Bronchial epithelial cell (primary cell): ENCODE results near the gene WASHC4. TPM values are rescaled to one million over a fixed set of nuclear protein-coding genes. Genes with fewer than 3 reads are reported as not detected.
A peak's percentile ranks its signal among the peaks of the same experiment; 100 is the strongest.

Experiments
- DNase-seq: peaks from one replicate; pipeline ENCODE4 v3.0.0-alpha.2; 2010; ENCODE audit warnings: low read depth
- FAIRE-seq: peaks from 2 replicates; lab custom pipeline; 2011; peaks lifted over from hg19 to GRCh38; lab: Jason Lieb, UNC
- H3K27me3 ChIP-seq: 2 replicates; pipeline ENCODE4 v1.5.1; 2011; ENCODE audit warnings: low read length; ENCODE audit not compliant: control insufficient read depth, insufficient read depth
- H3K36me3 ChIP-seq: 2 replicates; pipeline ENCODE4 v1.5.1; 2011; ENCODE audit warnings: low read length; ENCODE audit not compliant: control insufficient read depth, insufficient read depth
- H3K4me3 ChIP-seq: 2 replicates; pipeline ENCODE4 v1.5.1; 2011; ENCODE audit warnings: mild to moderate bottlenecking, low read depth, low read length, control low read depth
- CTCF ChIP-seq: IDR thresholded peaks from 2 replicates; pipeline ENCODE4 v1.5.1; 2011; ENCODE audit warnings: mild to moderate bottlenecking, moderate library complexity, low read length, control low read depth, inconsistent platforms; ENCODE audit not compliant: insufficient read depth, severe bottlenecking
- total RNA-seq: library from RNA; depleted of rRNA; stranded (reverse); fragments of >200 nt; gene quantifications from 2 replicates; pipeline ENCODE4 v1.2.1, GENCODE V29; 2014

WASHC4 gene
- total RNA-seq, 1 donor from 2014 or later, result 60.8 TPM

DNA sequence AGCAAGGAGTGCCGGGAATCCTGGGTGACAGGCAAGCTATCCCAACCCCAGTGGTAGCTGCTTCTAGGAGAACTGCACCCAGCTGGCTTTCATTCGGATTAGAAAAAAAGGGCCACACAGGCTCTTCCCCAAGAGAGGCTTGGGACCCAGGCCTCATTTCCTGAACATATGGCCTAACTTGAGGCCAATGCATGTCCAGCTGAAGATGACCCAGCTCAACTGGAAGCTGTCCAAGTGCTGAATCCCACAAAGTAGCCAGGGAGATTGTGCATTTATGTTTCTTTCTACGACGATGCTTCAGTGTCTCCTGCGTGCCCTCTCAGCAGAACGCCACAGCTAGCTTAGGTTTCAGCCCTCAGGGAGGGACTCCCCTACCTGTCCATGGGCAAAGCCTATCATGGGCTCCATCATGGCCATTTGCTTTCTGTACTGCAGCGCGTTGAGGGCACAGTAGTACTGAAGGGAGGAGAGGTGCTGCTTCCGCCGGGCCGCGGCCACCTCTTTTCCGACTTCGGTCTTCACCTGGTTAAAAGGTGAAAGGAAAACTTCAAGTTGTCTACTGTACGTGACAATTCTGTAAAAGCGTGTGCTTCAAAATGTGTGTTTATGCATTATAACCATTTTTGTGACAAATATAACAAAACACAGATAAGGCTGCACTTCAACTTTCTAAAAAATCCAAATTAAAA is 99.3 kb downstream of the WASHC4 start:
- Histone ChIP-seq H3K4me3 (no peak overlapping the region), H3K36me3 (peaks cover 12% of the 10 kb centered on the region), H3K27me3 (no peaks in the 10 kb centered on the region)
- DNase-seq (no peak), FAIRE-seq (no peak)
- no peak for TF ChIP-seq CTCF

DNA sequence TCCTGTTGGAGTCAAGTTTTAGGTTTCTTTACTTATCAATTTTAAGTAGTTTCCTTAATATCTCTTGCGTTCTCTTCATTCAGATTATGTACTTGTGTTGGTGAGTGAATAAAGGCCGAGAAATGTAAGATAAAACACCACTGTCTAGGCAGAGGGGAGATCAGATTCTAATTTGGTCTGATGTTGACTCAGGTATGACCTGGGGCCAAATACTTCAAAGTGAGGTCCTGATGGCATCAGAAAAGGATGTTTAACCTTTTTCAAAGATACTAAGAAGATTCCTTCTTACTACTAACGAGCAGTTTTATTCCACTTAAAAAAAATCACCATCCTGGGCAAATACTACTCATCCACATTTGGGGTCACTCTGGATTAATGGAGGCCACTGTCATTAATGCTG is 101.6 kb downstream of the WASHC4 start:
- TF ChIP-seq CTCF, result no peak
- DNase-seq (no peak), FAIRE-seq (no peak)
- Histone ChIP-seq H3K4me3 (no peak overlapping the region), H3K36me3 (peaks cover 12% of the 10 kb centered on the region), H3K27me3 (no peaks in the 10 kb centered on the region)

- H3K36me3 ChIP-seq, result peaks cover 2% of the 10 kb centered on the region
Measured at GRCh38 chr12:105212438-105212837, 104.9 kb downstream of the WASHC4 start.

GRCh38 chr12:105214148-105214547 is 106.6 kb downstream of the WASHC4 start:
- Histone ChIP-seq H3K36me3 (no peaks in the 10 kb centered on the region), H3K4me3 (no peak overlapping the region), H3K27me3 (no peaks in the 10 kb centered on the region)
- no peak for TF ChIP-seq CTCF
- peak; percentile 61 for DNase-seq
- no peak for FAIRE-seq

More at GRCh38 chr12:105212438-105212837, 104.9 kb downstream of the WASHC4 start:
- peak; percentile 47 for FAIRE-seq
- peak; percentile 27 for DNase-seq
- Histone ChIP-seq H3K4me3 (no peak overlapping the region), H3K27me3 (no peaks in the 10 kb centered on the region)
- TF ChIP-seq CTCF, result no peak

- H3K36me3 ChIP-seq, result no peaks in the 10 kb centered on the region
- H3K4me3 ChIP-seq, result no peak overlapping the region
- FAIRE-seq (no peak), DNase-seq (peak; percentile 56)
- TF ChIP-seq CTCF, result no peak
- no peaks in the 10 kb centered on the region for H3K27me3 ChIP-seq
Measured at GRCh38 chr12:105214670-105215375, 107.3 kb downstream of the WASHC4 start.
